HG03159 (cell line): Measurements from ENCODE around the gene MFSD1.

Experiments
- ATAC-seq: cut with Tn5 transposase; IDR thresholded peaks from one replicate; pipeline ENCODE4 v1.9.1; 2021; ENCODE audit warnings: mild to moderate bottlenecking, moderate library complexity; ENCODE audit not compliant: unreplicated experiment

MFSD1 gene

GRCh38 chr3:158801696-158802408 lies at the start of gene MFSD1:
MFSD1 (plus strand) TSS chr3:158802054; CDS start chr3:158802153, 99 bp downstream.
- peak; percentile 98 for ATAC-seq

- no peak for ATAC-seq
Measured at GRCh38 chr3:158753854-158754253, 48.0 kb upstream of the MFSD1 start.

GRCh38 chr3:158755421-158755820 lies 46.4 kb upstream of the MFSD1 start:
- ATAC-seq: no peak

GRCh38 chr3:158761350-158761749 lies 40.5 kb upstream of the MFSD1 start:
- no peak for ATAC-seq

GRCh38 chr3:158762701-158763100 lies 39.2 kb upstream of the MFSD1 start:
- no peak for ATAC-seq

- ATAC-seq: no peak
Measured at GRCh38 chr3:158763421-158763820, 38.4 kb upstream of the MFSD1 start.

GRCh38 chr3:158765518-158766205 lies 36.2 kb upstream of the MFSD1 start:
- ATAC-seq: no peak

- ATAC-seq: no peak
Measured at GRCh38 chr3:158766364-158766763, 35.5 kb upstream of the MFSD1 start.

GRCh38 chr3:158768361-158768787 lies 33.5 kb upstream of the MFSD1 start:
- ATAC-seq: no peak

- no peak for ATAC-seq
Measured at GRCh38 chr3:158768881-158769543, 32.8 kb upstream of the MFSD1 start.

GRCh38 chr3:158769549-158769948 lies 32.3 kb upstream of the MFSD1 start:
- no peak for ATAC-seq

GRCh38 chr3:158769952-158770740 lies 31.7 kb upstream of the MFSD1 start:
- no peak for ATAC-seq

- ATAC-seq: no peak
Measured at GRCh38 chr3:158770741-158771350, 31.0 kb upstream of the MFSD1 start.

GRCh38 chr3:158771577-158771976 lies 30.3 kb upstream of the MFSD1 start:
- ATAC-seq: no peak

GRCh38 chr3:158771982-158772381 lies 29.9 kb upstream of the MFSD1 start:
- no peak for ATAC-seq

GRCh38 chr3:158773166-158773565 lies 28.7 kb upstream of the MFSD1 start:
- no peak for ATAC-seq

- no peak for ATAC-seq
Measured at GRCh38 chr3:158773845-158774830, 27.7 kb upstream of the MFSD1 start.

GRCh38 chr3:158774965-158775364 lies 26.9 kb upstream of the MFSD1 start:
- no peak for ATAC-seq
